ENCODE measurements around the gene THBS2. TPM values are rescaled to one million over a fixed set of nuclear protein-coding genes. Genes with fewer than 3 reads are reported as not detected.

THBS2 gene
- total RNA-seq, 2 donors from 2014 or later: not detected

- DNase-seq (no peak), ATAC-seq (replicated peaks in 1 of 2) (no peak)
- Mint-ChIP-seq H3K4me3 (no peak overlapping the region), H3K9me3 (no peaks in the 10 kb centered on the region), H3K27ac (no peak overlapping the region), H3K4me1 (ENCODE audit: low read depth) (no peaks in the 10 kb centered on the region), H3K27me3 (ENCODE audit: low read depth) (peaks cover 17% of the 10 kb centered on the region), H3K36me3 (ENCODE audit: insufficient read depth in 2 of 2) (no peaks in the 10 kb centered on the region)
Observed at GRCh38 chr6:169173532-169174268, 79.9 kb downstream of the THBS2 start.

- no peak overlapping the region for H3K4me3 Mint-ChIP-seq
Observed at GRCh38 chr6:169172946-169173345, 80.7 kb downstream of the THBS2 start.

GRCh38 chr6:169172456-169172855 is 81.2 kb downstream of the THBS2 start:
- Mint-ChIP-seq H3K27ac (no peak overlapping the region), H3K27me3 (ENCODE audit: low read depth) (peaks cover 13% of the 10 kb centered on the region), H3K9me3 (no peaks in the 10 kb centered on the region), H3K36me3 (ENCODE audit: insufficient read depth in 2 of 2) (no peaks in the 10 kb centered on the region), H3K4me1 (ENCODE audit: low read depth) (no peaks in the 10 kb centered on the region), H3K4me3 (no peak overlapping the region)
- DNase-seq: no peak
- ATAC-seq (replicated peaks in 1 of 2): no peak

More at GRCh38 chr6:169172946-169173345, 80.7 kb downstream of the THBS2 start:
- ATAC-seq (replicated peaks in 1 of 2) (no peak), DNase-seq (no peak)
- H3K27me3 Mint-ChIP-seq (ENCODE audit: low read depth): peaks cover 13% of the 10 kb centered on the region
- no peaks in the 10 kb centered on the region for H3K4me1 Mint-ChIP-seq (ENCODE audit: low read depth)
- no peak overlapping the region for H3K27ac Mint-ChIP-seq
- H3K9me3 Mint-ChIP-seq: no peaks in the 10 kb centered on the region
- H3K36me3 Mint-ChIP-seq (ENCODE audit: insufficient read depth in 2 of 2): no peaks in the 10 kb centered on the region

DNA sequence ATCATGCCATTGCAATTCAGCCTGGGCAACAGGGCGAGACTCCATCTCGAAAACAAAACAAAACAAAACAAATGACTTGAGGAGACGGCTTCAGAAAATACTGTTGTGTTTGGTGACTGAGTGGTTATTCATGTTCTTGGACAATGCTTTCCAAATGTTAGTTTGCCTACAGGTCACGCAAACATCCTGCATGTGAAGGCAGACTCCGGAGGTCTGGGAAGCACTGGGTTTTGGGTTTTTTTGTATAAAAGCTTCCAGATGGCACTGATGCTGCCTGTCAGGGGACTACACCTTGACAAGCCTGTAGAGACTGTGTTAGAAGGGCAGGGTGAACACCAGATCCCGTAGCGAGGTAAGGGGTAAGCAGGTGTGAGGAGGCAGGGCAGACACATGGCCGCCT is 81.7 kb downstream of the THBS2 start:
- Mint-ChIP-seq H3K27ac (no peak overlapping the region), H3K27me3 (ENCODE audit: low read depth) (peaks cover 10% of the 10 kb centered on the region), H3K4me3 (no peak overlapping the region), H3K36me3 (ENCODE audit: insufficient read depth in 2 of 2) (no peaks in the 10 kb centered on the region), H3K4me1 (ENCODE audit: low read depth) (no peaks in the 10 kb centered on the region), H3K9me3 (no peaks in the 10 kb centered on the region)
- ATAC-seq (replicated peaks in 1 of 2) (no peak), DNase-seq (no peak)

- no peaks in the 10 kb centered on the region for H3K9me3 Mint-ChIP-seq
- no peak overlapping the region for H3K4me3 Mint-ChIP-seq
- no peaks in the 10 kb centered on the region for H3K4me1 Mint-ChIP-seq (ENCODE audit: low read depth)
- H3K27ac Mint-ChIP-seq: no peak overlapping the region
- ATAC-seq (replicated peaks in 1 of 2) (no peak), DNase-seq (no peak)
- H3K27me3 Mint-ChIP-seq (ENCODE audit: low read depth): peaks cover 5% of the 10 kb centered on the region
- no peaks in the 10 kb centered on the region for H3K36me3 Mint-ChIP-seq (ENCODE audit: insufficient read depth in 2 of 2)
Observed at GRCh38 chr6:169171016-169171415, 82.6 kb downstream of the THBS2 start.

DNA sequence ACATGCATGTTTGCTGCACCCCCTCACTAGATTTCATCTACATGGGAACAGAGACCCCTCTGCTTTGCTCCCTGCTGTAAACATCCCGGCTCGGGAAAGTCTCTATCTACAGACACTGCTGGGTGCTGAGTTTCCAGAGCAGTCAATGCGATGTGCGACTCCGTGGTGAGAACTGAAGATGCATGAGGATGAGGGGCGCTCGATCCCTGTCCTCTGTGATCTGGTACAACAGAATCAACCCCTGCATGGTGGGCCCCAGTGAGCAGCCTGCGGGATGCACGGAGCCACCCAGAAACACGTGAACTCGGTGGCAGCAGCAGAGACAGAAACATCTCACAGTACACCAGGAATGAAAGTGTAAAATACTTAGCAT is 83.1 kb downstream of the THBS2 start:
- Mint-ChIP-seq H3K9me3 (no peaks in the 10 kb centered on the region), H3K4me3 (no peak overlapping the region), H3K27me3 (ENCODE audit: low read depth) (peaks cover 5% of the 10 kb centered on the region), H3K27ac (no peak overlapping the region), H3K4me1 (ENCODE audit: low read depth) (no peaks in the 10 kb centered on the region), H3K36me3 (ENCODE audit: insufficient read depth in 2 of 2) (no peaks in the 10 kb centered on the region)
- DNase-seq: no peak
- no peak for ATAC-seq (replicated peaks in 1 of 2)

GRCh38 chr6:169169941-169170582 is 83.6 kb downstream of the THBS2 start:
- no peak for DNase-seq
- H3K27ac Mint-ChIP-seq: no peak overlapping the region
- peaks cover under 1% of the 10 kb centered on the region for H3K27me3 Mint-ChIP-seq (ENCODE audit: low read depth)
- no peaks in the 10 kb centered on the region for H3K9me3 Mint-ChIP-seq
- ATAC-seq (replicated peaks in 1 of 2): no peak
- no peak overlapping the region for H3K4me3 Mint-ChIP-seq
- H3K36me3 Mint-ChIP-seq (ENCODE audit: insufficient read depth in 2 of 2): no peaks in the 10 kb centered on the region
- no peaks in the 10 kb centered on the region for H3K4me1 Mint-ChIP-seq (ENCODE audit: low read depth)

DNA sequence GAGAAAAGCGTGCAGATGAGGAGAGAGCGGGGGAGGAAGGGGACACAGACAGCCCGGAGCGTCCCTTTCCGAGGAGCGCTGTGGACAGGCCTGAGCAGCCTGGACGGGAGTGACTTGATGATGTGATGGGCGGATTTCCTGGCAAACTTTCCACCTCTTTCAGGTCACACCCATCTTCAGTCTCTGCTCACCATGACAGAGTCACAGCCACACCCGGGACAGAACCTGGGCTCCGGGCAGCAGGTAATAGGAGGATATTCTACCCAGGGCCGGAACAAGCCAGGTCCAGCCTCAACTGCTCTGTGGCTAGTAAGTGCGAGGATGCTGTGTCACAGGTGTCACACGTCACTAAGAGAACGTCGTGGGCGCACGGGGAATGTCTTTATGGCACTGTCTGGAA is 84.3 kb downstream of the THBS2 start:
- no peak for DNase-seq
- Mint-ChIP-seq H3K27me3 (ENCODE audit: low read depth) (no peaks in the 10 kb centered on the region), H3K9me3 (no peaks in the 10 kb centered on the region), H3K27ac (no peak overlapping the region), H3K4me3 (no peak overlapping the region), H3K4me1 (ENCODE audit: low read depth) (no peaks in the 10 kb centered on the region), H3K36me3 (ENCODE audit: insufficient read depth in 2 of 2) (no peaks in the 10 kb centered on the region)
- no peak for ATAC-seq (replicated peaks in 1 of 2)

DNA sequence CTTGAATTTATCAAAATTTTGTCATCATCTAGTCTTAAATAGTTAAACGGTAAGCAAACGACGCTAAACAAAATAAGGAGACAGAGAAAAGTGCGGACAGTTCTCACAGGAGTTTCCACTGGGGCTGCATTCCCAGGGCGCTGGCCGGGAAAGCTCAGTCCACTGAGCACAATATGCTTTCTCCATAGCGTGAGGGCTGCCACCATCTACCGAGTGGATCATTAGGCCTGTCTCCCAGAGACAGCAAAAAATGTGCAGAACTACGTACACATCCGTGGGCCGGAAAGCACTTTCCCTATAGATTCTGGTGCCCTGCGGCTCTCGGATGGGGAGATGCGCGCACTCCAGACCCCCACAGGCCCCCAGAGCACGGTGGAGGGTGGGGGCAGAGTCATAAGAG is 84.9 kb downstream of the THBS2 start:
- no peaks in the 10 kb centered on the region for H3K4me1 Mint-ChIP-seq (ENCODE audit: low read depth)
- H3K4me3 Mint-ChIP-seq: no peak overlapping the region
- no peaks in the 10 kb centered on the region for H3K9me3 Mint-ChIP-seq
- DNase-seq (no peak), ATAC-seq (replicated peaks in 1 of 2) (no peak)
- H3K27ac Mint-ChIP-seq: no peak overlapping the region
- no peaks in the 10 kb centered on the region for H3K36me3 Mint-ChIP-seq (ENCODE audit: insufficient read depth in 2 of 2)
- H3K27me3 Mint-ChIP-seq (ENCODE audit: low read depth): no peaks in the 10 kb centered on the region

DNA sequence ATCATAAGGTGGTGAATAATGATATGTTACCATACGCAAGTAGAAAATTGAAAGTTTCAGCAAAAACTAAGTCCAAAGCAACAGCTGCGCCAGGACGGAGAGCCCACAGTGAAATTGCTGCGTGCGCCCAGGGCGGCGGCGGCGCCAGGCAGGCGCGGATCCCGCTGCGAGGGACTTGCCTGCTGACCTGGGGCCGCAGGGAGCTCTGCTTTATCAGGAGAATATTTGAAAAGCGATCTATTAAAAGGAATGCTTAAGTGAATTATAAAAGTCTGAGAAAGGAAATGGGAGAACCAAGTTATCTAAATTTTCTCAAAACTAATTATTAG is 85.4 kb downstream of the THBS2 start:
- no peaks in the 10 kb centered on the region for H3K9me3 Mint-ChIP-seq
- no peaks in the 10 kb centered on the region for H3K36me3 Mint-ChIP-seq (ENCODE audit: insufficient read depth in 2 of 2)
- H3K27ac Mint-ChIP-seq: no peak overlapping the region
- H3K4me3 Mint-ChIP-seq: no peak overlapping the region
- no peaks in the 10 kb centered on the region for H3K4me1 Mint-ChIP-seq (ENCODE audit: low read depth)
- no peak for DNase-seq
- no peaks in the 10 kb centered on the region for H3K27me3 Mint-ChIP-seq (ENCODE audit: low read depth)
- no peak for ATAC-seq (replicated peaks in 1 of 2)

GRCh38 chr6:169167581-169168301 is 85.9 kb downstream of the THBS2 start:
- no peak for DNase-seq
- ATAC-seq (replicated peaks in 1 of 2): no peak
- H3K9me3 Mint-ChIP-seq: no peaks in the 10 kb centered on the region
- no peaks in the 10 kb centered on the region for H3K4me1 Mint-ChIP-seq (ENCODE audit: low read depth)
- no peak overlapping the region for H3K4me3 Mint-ChIP-seq
- H3K27ac Mint-ChIP-seq: no peak overlapping the region
- H3K36me3 Mint-ChIP-seq (ENCODE audit: insufficient read depth in 2 of 2): no peaks in the 10 kb centered on the region
- H3K27me3 Mint-ChIP-seq (ENCODE audit: low read depth): no peaks in the 10 kb centered on the region

GRCh38 chr6:169166896-169167580 is 86.6 kb downstream of the THBS2 start:
- Mint-ChIP-seq H3K4me1 (ENCODE audit: low read depth) (no peaks in the 10 kb centered on the region), H3K9me3 (no peaks in the 10 kb centered on the region), H3K27me3 (ENCODE audit: low read depth) (no peaks in the 10 kb centered on the region), H3K4me3 (no peak overlapping the region), H3K27ac (no peak overlapping the region), H3K36me3 (ENCODE audit: insufficient read depth in 2 of 2) (no peaks in the 10 kb centered on the region)
- no peak for ATAC-seq (replicated peaks in 1 of 2)
- DNase-seq: no peak
